Astrocyte of the spinal cord (primary cell): ENCODE measurements around the gene CLASP1.

ENCODE experiments used
- DNase-seq: peaks from one replicate; pipeline ENCODE4 v3.0.0; 2011; ENCODE audit warnings: low read depth, low spot score
- H3K4me3 ChIP-seq: 2 replicates; pipeline ENCODE4 v1.5.1; 2011; ENCODE audit warnings: low read depth, mild to moderate bottlenecking, low read length, moderate library complexity
- CTCF ChIP-seq: IDR thresholded peaks from 2 replicates; pipeline ENCODE4 v1.5.1; 2012; ENCODE audit warnings: low read depth, mild to moderate bottlenecking, low read length, inconsistent platforms
- in situ Hi-C: cut with HindIII; loops from 2 replicates; pipeline ENCODE4 v1.10.0; 2017; ENCODE audit warnings: low sequenced_read_pairs

Gene CLASP1

GRCh38 chr2:121489911-121490583 lies 159.2 kb downstream of the CLASP1 start:
- no peak for DNase-seq
- no peak for TF ChIP-seq CTCF
- in situ Hi-C loops = no loop called here
- no peak overlapping the region for H3K4me3 ChIP-seq

GRCh38 chr2:121489284-121489683 lies 160.0 kb downstream of the CLASP1 start:
- peak; percentile 47 for DNase-seq
- H3K4me3 ChIP-seq = no peak overlapping the region
- in situ Hi-C loops = no loop called here
- TF ChIP-seq CTCF = no peak

DNA sequence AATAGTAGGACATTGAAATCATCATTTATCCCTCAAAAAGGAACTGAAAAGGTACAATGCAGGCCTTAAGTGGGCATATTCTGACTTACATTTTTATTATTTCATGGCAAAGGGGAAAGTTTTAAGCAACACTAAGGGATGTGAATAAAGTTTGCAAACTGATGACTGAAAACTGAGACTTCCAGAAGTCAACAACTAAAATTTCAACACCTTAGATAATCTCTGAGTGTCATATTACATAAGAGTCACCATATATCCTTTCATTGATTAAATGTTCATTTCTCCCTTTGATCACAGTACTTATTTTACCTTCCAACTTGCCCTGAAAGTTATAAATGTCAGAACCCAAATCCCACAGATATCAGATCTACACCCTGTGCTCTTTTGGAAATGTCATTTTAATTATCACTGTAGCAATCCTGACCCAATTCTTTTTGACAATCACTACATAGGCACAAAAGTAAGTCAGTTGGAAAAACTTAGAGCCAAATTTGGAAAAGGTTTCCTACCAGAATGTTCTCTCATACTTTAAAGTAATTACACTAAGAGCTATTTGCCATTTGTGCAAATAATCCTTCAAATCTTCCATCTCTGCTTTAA lies 163.0 kb downstream of the CLASP1 start:
- no peak overlapping the region for H3K4me3 ChIP-seq
- no peak for TF ChIP-seq CTCF
- in situ Hi-C loops = no loop called here
- no peak for DNase-seq

- in situ Hi-C loops = no loop called here
- DNase-seq = peak; percentile 77
- TF ChIP-seq CTCF = no peak
- H3K4me3 ChIP-seq = no peak overlapping the region
Measured at GRCh38 chr2:121485039-121485438, 164.2 kb downstream of the CLASP1 start.

DNA sequence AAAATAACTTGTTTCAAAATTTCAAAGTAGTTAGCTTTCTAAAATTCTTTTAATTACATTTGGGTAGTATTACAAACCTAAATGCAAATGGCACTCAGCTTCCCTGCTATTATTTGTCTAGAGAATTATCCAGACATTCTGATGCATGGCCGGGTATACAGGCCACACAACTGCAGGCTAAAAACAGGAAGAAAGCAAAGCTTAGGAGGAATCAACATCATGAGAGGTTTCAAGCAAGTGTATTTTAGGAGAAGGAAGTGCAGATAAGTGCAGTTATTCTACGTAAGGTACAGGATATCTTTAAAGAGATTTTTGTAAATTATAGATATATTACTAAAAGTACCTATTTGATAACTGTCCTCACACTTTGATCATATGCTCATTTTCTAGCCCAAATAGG lies 165.4 kb downstream of the CLASP1 start:
- no peak for DNase-seq
- TF ChIP-seq CTCF = no peak
- no peak overlapping the region for H3K4me3 ChIP-seq
- in situ Hi-C loops = no loop called here

GRCh38 chr2:121483021-121483420 lies 166.2 kb downstream of the CLASP1 start:
- no peak overlapping the region for H3K4me3 ChIP-seq
- in situ Hi-C loops = no loop called here
- peak; percentile 62 for DNase-seq
- TF ChIP-seq CTCF = no peak

DNA sequence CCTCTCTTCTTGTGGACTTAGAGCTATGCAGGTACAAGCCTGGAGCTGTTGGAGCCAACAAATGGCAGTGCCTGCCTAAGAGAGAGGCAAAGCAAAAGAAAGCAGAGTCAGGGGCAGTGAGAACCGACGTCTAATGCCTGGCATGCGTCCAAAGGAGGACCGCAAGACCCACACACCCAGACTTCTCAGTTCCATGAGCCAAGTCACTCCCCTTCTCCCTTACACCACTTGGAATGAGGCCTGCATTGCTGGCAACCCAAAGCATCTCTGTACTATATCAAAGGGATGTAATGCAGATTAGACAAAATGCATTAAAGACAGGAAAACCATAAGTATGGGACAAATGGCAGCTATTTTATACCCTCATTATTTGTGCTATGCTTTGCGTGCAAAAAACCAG lies 168.4 kb downstream of the CLASP1 start:
- peak; percentile 95 for DNase-seq
- in situ Hi-C loops = no loop called here
- TF ChIP-seq CTCF = no peak
- H3K4me3 ChIP-seq = no peak overlapping the region
